Peyer's patch (tissue), 4 donors: ENCODE measurements around the gene ANKRD28. TPM values are rescaled to one million over a fixed set of nuclear protein-coding genes. Genes with fewer than 3 reads are reported as not detected.

Experiments used
- DNase-seq, 3 donors: peaks; one replicate each; pipeline ENCODE4 v3.0.0-alpha.2; 2017 to 2019
- H3K27ac ChIP-seq, 4 donors: fragments of 200-600 bp; sonication (generic); one replicate each; pipeline ENCODE4 v1.5.1; 2016 to 2019
- H3K27me3 ChIP-seq, 2 donors: fragments of 200-600 bp; sonication (generic); one replicate each; pipeline ENCODE4 v1.5.1; 2019
- H3K36me3 ChIP-seq, 3 donors: fragments of 200-600 bp; sonication (generic); one replicate each; pipeline ENCODE4 v1.5.1; 2016 to 2019
- H3K4me1 ChIP-seq, 4 donors: fragments of 200-600 bp; sonication (generic); one replicate each; pipeline ENCODE4 v1.5.1; 2016 to 2019
- H3K4me3 ChIP-seq, 4 donors: fragments of 200-600 bp; sonication (generic); 1 replicate in 3 of 4; 2 replicates in 1 of 4; pipeline ENCODE4 v1.5.1; 2016 to 2019; ENCODE audit warnings: mild to moderate bottlenecking in 1 of 4
- H3K9me3 ChIP-seq, 4 donors: fragments of 200-600 bp; sonication (generic); one replicate each; pipeline ENCODE4 v1.5.1; 2016 to 2019; ENCODE audit warnings: mild to moderate bottlenecking in 1 of 4
- CTCF ChIP-seq, 6 experiments: fragments of 450-650 bp in 4 of 6; fragments of 200-600 bp in 2 of 6; sonication (generic) in 1 of 6; IDR thresholded peaks; one replicate each; pipeline ENCODE4 v1.5.1; 2017 to 2019; ENCODE audit warnings: antibody characterized with exemption in 6 of 6, mild to moderate bottlenecking in 3 of 6, moderate library complexity in 1 of 6
- POLR2A ChIP-seq, 2 donors: fragments of 450-650 bp; IDR thresholded peaks; one replicate each; pipeline ENCODE4 v1.5.1; 2017; ENCODE audit warnings: antibody characterized with exemption in 2 of 2, mild to moderate bottlenecking in 2 of 2, moderate library complexity in 2 of 2
- total RNA-seq, 4 donors: library from RNA; depleted of rRNA; stranded (reverse); fragments of >200 nt; gene quantifications; one replicate each; pipeline ENCODE4 v1.1.0, GENCODE V29; 2016

Gene ANKRD28
- total RNA-seq, 4 donors from 2014 or later: 45.4 to 83.3 (median 46.4) TPM

- Histone ChIP-seq H3K9me3 (no peaks in the 10 kb centered on the region), H3K4me3 (no peak overlapping the region), H3K4me1 (peaks cover 0 to 18% (median 0%) of the 10 kb centered on the region in 4 donors), H3K27ac (peak overlapping the region in 1 of 4 donors; percentile 68), H3K36me3 (no peaks in the 10 kb centered on the region), H3K27me3 (no peaks in the 10 kb centered on the region)
- no peak for TF ChIP-seq CTCF (IDR thresholded peaks at IDR 0.05)
- no peak for TF ChIP-seq POLR2A (IDR thresholded peaks at IDR 0.05)
- DNase-seq: no peak
Observed at GRCh38 chr3:15634671-15635070, 163.1 kb downstream of the ANKRD28 start.

GRCh38 chr3:15633766-15634598 lies 163.8 kb downstream of the ANKRD28 start:
- Histone ChIP-seq H3K4me3 (no peak overlapping the region), H3K36me3 (no peaks in the 10 kb centered on the region), H3K27me3 (no peaks in the 10 kb centered on the region), H3K27ac (peak overlapping the region in 1 of 4 donors; percentile 68), H3K4me1 (peaks cover 0 to 18% (median 0%) of the 10 kb centered on the region in 4 donors), H3K9me3 (no peaks in the 10 kb centered on the region)
- TF ChIP-seq POLR2A (IDR thresholded peaks at IDR 0.05): no peak
- TF ChIP-seq CTCF (IDR thresholded peaks at IDR 0.05): no peak
- DNase-seq: no peak

DNA sequence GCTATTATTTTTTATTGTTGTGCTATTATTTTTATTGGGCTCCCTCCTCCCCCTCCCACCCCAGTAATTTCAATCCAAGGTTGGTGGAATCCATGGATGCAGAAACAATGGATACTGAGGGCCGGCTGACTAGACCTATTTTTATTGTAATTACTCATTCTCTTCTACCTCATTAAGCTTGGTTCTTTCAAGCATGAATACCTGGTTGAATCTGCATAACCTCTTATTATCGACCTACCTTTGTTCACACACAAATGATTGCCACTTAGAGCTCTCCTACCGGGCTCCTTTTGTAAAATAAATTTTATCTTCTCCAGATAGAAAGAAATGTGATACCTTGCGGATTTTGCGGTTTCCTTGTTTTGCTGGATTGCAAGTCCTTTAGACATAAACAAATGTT lies 164.6 kb downstream of the ANKRD28 start:
- DNase-seq: no peak
- Histone ChIP-seq H3K36me3 (no peaks in the 10 kb centered on the region), H3K27ac (no peak overlapping the region), H3K4me3 (no peak overlapping the region), H3K27me3 (no peaks in the 10 kb centered on the region), H3K4me1 (peaks cover 0 to 18% (median 0%) of the 10 kb centered on the region in 4 donors), H3K9me3 (no peaks in the 10 kb centered on the region)
- no peak for TF ChIP-seq POLR2A (IDR thresholded peaks at IDR 0.05)
- TF ChIP-seq CTCF (IDR thresholded peaks at IDR 0.05): no peak

- no peaks in the 10 kb centered on the region for H3K36me3 ChIP-seq
- H3K27me3 ChIP-seq: no peaks in the 10 kb centered on the region
- no peak for DNase-seq
- H3K9me3 ChIP-seq: no peaks in the 10 kb centered on the region
- TF ChIP-seq CTCF (IDR thresholded peaks at IDR 0.05): no peak
- no peak for TF ChIP-seq POLR2A (IDR thresholded peaks at IDR 0.05)
- H3K27ac ChIP-seq: no peak overlapping the region
- H3K4me1 ChIP-seq: peaks cover 0 to 18% (median 0%) of the 10 kb centered on the region in 4 donors
- H3K4me3 ChIP-seq: no peak overlapping the region
Observed at GRCh38 chr3:15632212-15632580, 165.6 kb downstream of the ANKRD28 start.

DNA sequence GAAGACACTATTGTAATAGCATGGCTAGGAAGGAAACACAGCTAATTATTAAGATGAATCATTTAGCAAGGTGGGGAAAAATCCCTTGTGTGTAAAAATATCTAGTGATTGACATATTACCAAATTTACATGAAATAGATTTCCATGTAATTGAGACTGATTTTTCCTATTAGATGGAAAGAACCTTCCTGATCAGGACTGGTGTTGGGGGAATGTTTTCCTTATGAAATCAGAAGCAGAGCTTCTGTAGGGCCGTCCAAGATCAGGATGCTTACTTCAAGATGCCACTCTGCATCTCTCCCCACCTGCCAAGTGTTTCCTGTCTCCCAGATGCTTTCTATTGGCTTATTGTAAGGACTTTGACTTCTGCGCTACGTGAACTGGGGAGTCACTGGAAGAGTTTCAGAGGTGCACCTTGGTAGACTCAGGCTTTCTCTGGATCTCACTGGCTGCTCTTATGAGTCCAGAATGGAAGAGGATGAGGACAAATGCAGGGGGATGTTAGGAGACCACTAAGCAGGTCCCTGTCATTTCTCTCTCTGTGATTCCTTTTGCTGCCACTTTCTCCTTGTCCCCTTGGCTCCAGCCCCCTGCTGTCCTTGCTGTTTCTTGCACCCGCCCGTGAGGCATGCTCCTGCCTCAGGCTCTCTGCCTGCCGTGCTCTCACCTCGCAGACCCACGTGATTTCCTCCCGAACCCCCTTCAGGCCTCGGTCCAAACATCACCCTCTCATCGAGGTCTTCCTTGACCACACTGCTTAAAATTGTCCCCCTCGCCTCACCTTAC lies 166.2 kb downstream of the ANKRD28 start:
- H3K27ac ChIP-seq: no peak overlapping the region
- H3K27me3 ChIP-seq: no peaks in the 10 kb centered on the region
- no peak overlapping the region for H3K4me3 ChIP-seq
- DNase-seq: no peak
- H3K9me3 ChIP-seq: no peaks in the 10 kb centered on the region
- H3K4me1 ChIP-seq: peaks cover 0 to 18% (median 0%) of the 10 kb centered on the region in 4 donors
- H3K36me3 ChIP-seq: no peaks in the 10 kb centered on the region
- no peak for TF ChIP-seq CTCF (IDR thresholded peaks at IDR 0.05)
- no peak for TF ChIP-seq POLR2A (IDR thresholded peaks at IDR 0.05)
